ENCODE measurements around the gene XRRA1. TPM values are rescaled to one million over a fixed set of nuclear protein-coding genes. Genes with fewer than 3 reads are reported as not detected.

Gene XRRA1
- total RNA-seq, 1 experiment from 2014 or later, result 10.4 TPM

DNA sequence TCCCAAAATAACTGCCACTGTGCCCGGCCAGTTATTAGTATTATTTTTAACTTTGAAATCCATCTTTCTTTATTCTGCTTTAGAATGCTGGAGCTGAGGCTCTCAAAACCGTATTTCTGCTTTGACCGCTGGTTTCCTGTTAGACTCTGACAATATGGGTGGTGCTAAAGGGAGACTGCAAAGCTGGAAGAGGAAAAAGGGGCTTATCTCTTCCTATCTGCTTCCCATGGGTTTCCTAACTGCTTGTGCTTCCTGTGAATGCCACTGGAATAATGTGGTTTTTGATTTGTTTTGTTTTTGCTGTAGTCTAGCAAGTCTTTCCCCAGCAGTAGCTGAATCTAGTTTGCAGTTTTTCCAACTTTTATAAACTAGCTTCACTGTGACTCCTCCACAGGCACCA, 43.6 kb downstream of the XRRA1 start:
- Mint-ChIP-seq H3K27ac (no peak overlapping the region), H3K36me3 (peaks cover 22% of the 10 kb centered on the region), H3K4me3 (no peak overlapping the region), H3K27me3 (ENCODE audit: low read depth) (no peaks in the 10 kb centered on the region), H3K4me1 (no peaks in the 10 kb centered on the region), H3K9me3 (peaks cover 26% of the 10 kb centered on the region)
- TF ChIP-seq HMGA2 (CRISPR knock-in tag; IDR thresholded peaks at IDR 0.05), result no peak
- no peak for TF ChIP-seq ZNF396 (CRISPR knock-in tag; IDR thresholded peaks at IDR 0.05; ENCODE audit: borderline replicate concordance)
- TF ChIP-seq, protein P1, sequence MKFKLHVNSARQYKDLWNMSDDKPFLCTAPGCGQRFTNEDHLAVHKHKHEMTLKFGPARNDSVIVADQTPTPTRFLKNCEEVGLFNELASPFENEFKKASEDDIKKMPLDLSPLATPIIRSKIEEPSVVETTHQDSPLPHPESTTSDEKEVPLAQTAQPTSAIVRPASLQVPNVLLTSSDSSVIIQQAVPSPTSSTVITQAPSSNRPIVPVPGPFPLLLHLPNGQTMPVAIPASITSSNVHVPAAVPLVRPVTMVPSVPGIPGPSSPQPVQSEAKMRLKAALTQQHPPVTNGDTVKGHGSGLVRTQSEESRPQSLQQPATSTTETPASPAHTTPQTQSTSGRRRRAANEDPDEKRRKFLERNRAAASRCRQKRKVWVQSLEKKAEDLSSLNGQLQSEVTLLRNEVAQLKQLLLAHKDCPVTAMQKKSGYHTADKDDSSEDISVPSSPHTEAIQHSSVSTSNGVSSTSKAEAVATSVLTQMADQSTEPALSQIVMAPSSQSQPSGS (CRISPR knock-in tag; IDR thresholded peaks at IDR 0.05; ENCODE audit: borderline replicate concordance, low read depth), result no peak
- TF ChIP-seq, protein P2, sequence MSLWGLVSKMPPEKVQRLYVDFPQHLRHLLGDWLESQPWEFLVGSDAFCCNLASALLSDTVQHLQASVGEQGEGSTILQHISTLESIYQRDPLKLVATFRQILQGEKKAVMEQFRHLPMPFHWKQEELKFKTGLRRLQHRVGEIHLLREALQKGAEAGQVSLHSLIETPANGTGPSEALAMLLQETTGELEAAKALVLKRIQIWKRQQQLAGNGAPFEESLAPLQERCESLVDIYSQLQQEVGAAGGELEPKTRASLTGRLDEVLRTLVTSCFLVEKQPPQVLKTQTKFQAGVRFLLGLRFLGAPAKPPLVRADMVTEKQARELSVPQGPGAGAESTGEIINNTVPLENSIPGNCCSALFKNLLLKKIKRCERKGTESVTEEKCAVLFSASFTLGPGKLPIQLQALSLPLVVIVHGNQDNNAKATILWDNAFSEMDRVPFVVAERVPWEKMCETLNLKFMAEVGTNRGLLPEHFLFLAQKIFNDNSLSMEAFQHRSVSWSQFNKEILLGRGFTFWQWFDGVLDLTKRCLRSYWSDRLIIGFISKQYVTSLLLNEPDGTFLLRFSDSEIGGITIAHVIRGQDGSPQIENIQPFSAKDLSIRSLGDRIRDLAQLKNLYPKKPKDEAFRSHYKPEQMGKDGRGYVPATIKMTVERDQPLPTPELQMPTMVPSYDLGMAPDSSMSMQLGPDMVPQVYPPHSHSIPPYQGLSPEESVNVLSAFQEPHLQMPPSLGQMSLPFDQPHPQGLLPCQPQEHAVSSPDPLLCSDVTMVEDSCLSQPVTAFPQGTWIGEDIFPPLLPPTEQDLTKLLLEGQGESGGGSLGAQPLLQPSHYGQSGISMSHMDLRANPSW (CRISPR knock-in tag; conservative IDR thresholded peaks at IDR 0.05; ENCODE audit: low read depth), result no peak
- TF ChIP-seq OVOL2 (CRISPR knock-in tag; IDR thresholded peaks at IDR 0.05; ENCODE audit: borderline replicate concordance), result no peak
- no peak for DNase-seq (ENCODE audit: low spot score)
- POLR2A ChIA-PET, result no interaction called here
- CTCF ChIA-PET, result interaction anchor here (0.6 to 1.4 kb wide), 2 partner anchors 25 to 212 kb away, joined by 3 read pairs; no protein-coding TSS in a partner anchor
- no peak for ATAC-seq

DNA sequence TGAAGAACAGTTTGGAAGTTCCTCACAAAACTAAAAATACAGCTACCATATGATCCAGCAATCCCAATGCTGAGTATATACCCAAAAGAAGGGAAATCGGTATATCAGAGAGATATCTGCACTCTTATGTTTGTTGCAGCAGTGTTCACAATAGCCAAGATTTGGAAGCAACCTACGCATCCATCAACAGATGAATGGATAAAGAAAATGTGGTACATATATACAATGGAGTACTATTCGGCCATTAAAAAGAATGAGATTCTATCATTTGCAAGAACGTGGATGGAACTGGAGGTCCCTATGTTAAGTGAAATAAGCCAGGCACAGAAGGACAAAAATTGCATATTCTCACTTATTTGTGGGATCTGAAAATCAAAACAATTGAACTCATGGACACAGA, 46.5 kb downstream of the XRRA1 start:
- CTCF ChIA-PET, result no interaction called here
- POLR2A ChIA-PET, result no interaction called here
- no peaks in the 10 kb centered on the region for H3K4me1 Mint-ChIP-seq
- DNase-seq (ENCODE audit: low spot score) (no peak), ATAC-seq (no peak)
- peaks cover 47% of the 10 kb centered on the region for H3K9me3 Mint-ChIP-seq
- H3K27me3 Mint-ChIP-seq (ENCODE audit: low read depth), result no peaks in the 10 kb centered on the region
- H3K4me3 Mint-ChIP-seq, result no peak overlapping the region
- no peak overlapping the region for H3K27ac Mint-ChIP-seq
- H3K36me3 Mint-ChIP-seq, result peaks cover 41% of the 10 kb centered on the region
- TF ChIP-seq, protein P3, sequence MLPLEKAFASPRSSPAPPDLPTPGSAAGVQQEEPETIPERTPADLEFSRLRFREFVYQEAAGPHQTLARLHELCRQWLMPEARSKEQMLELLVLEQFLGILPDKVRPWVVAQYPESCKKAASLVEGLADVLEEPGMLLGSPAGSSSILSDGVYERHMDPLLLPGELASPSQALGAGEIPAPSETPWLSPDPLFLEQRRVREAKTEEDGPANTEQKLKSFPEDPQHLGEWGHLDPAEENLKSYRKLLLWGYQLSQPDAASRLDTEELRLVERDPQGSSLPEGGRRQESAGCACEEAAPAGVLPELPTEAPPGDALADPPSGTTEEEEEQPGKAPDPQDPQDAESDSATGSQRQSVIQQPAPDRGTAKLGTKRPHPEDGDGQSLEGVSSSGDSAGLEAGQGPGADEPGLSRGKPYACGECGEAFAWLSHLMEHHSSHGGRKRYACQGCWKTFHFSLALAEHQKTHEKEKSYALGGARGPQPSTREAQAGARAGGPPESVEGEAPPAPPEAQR (CRISPR knock-in tag; IDR thresholded peaks at IDR 0.05), result no peak
- TF ChIP-seq ZNF671 (CRISPR knock-in tag; IDR thresholded peaks at IDR 0.05) (no peak), NFYB (CRISPR knock-in tag; conservative IDR thresholded peaks at IDR 0.05; ENCODE audit: low read depth) (no peak), FOXP1 (CRISPR knock-in tag; IDR thresholded peaks at IDR 0.05; ENCODE audit: borderline replicate concordance) (no peak), GTF2I (CRISPR knock-in tag; conservative IDR thresholded peaks at IDR 0.05) (no peak), ZNF263 (CRISPR knock-in tag; IDR thresholded peaks at IDR 0.05; ENCODE audit: low read depth) (no peak), HMGA2 (CRISPR knock-in tag; IDR thresholded peaks at IDR 0.05) (no peak), RORB (CRISPR knock-in tag; IDR thresholded peaks at IDR 0.05) (no peak), ESRRA (CRISPR knock-in tag; IDR thresholded peaks at IDR 0.05; ENCODE audit: borderline replicate concordance) (no peak)
- TF ChIP-seq, protein P4, sequence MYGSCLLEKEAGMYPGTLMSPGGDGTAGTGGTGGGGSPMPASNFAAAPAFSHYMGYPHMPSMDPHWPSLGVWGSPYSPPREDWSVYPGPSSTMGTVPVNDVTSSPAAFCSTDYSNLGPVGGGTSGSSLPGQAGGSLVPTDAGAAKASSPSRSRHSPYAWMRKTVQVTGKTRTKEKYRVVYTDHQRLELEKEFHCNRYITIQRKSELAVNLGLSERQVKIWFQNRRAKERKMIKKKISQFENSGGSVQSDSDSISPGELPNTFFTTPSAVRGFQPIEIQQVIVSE (CRISPR knock-in tag; IDR thresholded peaks at IDR 0.05; ENCODE audit: borderline replicate concordance), result no peak
- TF ChIP-seq, protein P5, sequence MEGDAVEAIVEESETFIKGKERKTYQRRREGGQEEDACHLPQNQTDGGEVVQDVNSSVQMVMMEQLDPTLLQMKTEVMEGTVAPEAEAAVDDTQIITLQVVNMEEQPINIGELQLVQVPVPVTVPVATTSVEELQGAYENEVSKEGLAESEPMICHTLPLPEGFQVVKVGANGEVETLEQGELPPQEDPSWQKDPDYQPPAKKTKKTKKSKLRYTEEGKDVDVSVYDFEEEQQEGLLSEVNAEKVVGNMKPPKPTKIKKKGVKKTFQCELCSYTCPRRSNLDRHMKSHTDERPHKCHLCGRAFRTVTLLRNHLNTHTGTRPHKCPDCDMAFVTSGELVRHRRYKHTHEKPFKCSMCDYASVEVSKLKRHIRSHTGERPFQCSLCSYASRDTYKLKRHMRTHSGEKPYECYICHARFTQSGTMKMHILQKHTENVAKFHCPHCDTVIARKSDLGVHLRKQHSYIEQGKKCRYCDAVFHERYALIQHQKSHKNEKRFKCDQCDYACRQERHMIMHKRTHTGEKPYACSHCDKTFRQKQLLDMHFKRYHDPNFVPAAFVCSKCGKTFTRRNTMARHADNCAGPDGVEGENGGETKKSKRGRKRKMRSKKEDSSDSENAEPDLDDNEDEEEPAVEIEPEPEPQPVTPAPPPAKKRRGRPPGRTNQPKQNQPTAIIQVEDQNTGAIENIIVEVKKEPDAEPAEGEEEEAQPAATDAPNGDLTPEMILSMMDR (IDR thresholded peaks at IDR 0.05), result no peak
- TF ChIP-seq, protein P6, sequence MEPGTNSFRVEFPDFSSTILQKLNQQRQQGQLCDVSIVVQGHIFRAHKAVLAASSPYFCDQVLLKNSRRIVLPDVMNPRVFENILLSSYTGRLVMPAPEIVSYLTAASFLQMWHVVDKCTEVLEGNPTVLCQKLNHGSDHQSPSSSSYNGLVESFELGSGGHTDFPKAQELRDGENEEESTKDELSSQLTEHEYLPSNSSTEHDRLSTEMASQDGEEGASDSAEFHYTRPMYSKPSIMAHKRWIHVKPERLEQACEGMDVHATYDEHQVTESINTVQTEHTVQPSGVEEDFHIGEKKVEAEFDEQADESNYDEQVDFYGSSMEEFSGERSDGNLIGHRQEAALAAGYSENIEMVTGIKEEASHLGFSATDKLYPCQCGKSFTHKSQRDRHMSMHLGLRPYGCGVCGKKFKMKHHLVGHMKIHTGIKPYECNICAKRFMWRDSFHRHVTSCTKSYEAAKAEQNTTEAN (CRISPR knock-in tag; IDR thresholded peaks at IDR 0.05), result no peak
- TF ChIP-seq, protein P7, sequence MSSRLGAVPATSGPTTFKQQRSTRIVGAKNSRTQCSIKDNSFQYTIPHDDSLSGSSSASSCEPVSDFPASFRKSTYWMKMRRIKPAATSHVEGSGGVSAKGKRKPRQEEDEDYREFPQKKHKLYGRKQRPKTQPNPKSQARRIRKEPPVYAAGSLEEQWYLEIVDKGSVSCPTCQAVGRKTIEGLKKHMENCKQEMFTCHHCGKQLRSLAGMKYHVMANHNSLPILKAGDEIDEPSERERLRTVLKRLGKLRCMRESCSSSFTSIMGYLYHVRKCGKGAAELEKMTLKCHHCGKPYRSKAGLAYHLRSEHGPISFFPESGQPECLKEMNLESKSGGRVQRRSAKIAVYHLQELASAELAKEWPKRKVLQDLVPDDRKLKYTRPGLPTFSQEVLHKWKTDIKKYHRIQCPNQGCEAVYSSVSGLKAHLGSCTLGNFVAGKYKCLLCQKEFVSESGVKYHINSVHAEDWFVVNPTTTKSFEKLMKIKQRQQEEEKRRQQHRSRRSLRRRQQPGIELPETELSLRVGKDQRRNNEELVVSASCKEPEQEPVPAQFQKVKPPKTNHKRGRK (CRISPR knock-in tag; IDR thresholded peaks at IDR 0.05; ENCODE audit: borderline replicate concordance), result no peak
- TF ChIP-seq, protein P8, sequence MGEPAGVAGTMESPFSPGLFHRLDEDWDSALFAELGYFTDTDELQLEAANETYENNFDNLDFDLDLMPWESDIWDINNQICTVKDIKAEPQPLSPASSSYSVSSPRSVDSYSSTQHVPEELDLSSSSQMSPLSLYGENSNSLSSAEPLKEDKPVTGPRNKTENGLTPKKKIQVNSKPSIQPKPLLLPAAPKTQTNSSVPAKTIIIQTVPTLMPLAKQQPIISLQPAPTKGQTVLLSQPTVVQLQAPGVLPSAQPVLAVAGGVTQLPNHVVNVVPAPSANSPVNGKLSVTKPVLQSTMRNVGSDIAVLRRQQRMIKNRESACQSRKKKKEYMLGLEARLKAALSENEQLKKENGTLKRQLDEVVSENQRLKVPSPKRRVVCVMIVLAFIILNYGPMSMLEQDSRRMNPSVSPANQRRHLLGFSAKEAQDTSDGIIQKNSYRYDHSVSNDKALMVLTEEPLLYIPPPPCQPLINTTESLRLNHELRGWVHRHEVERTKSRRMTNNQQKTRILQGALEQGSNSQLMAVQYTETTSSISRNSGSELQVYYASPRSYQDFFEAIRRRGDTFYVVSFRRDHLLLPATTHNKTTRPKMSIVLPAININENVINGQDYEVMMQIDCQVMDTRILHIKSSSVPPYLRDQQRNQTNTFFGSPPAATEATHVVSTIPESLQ (CRISPR knock-in tag; IDR thresholded peaks at IDR 0.05), result no peak
- TF ChIP-seq, protein P9, sequence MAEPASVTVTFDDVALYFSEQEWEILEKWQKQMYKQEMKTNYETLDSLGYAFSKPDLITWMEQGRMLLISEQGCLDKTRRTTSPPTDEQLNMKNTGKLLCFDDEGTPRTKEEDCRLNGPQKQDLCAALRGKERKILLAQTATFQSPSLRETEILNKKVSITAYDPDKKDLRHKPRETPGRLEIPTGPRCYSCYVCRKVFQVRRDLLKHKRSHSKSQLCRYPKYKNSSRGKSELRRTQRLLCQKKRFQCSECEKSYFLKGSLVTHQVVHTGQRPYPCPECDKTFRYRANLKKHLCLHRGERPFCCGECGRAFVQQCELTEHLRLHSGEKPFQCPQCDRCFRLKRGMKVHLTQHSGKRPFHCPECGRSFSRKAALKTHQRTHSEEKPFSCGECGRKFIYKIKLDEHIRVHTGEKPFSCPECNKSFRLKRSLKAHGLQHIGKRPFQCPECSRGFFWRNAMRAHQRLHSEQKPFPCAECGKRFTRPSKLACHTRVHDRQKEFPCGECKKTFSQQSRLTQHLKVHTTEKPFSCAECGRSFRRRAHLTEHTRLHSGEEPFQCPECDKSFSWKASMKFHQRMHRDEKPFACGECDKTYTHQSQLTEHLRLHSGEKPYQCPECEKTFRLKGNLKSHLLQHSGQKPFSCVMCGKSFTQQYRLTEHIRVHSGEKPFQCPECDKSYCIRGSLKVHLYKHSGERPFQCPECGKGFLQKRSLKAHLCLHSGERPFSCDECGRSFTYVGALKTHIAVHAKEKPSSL (CRISPR knock-in tag; conservative IDR thresholded peaks at IDR 0.05), result no peak

Measured in WTC11 (cell line).